ENCODE measurements around the gene SNRPD3.

The SNRPD3 gene

GRCh38 chr22:24584871-24585411 is 29.1 kb downstream of the SNRPD3 start:
- H3K27ac ChIP-seq: peak overlapping the region; percentile 36
- TF ChIP-seq ZFX (IDR thresholded peaks at IDR 0.05) (no peak), CTCF (conservative IDR thresholded peaks at IDR 0.05) (no peak)

- no peak for TF ChIP-seq CTCF (conservative IDR thresholded peaks at IDR 0.05)
- TF ChIP-seq ZFX (IDR thresholded peaks at IDR 0.05): no peak
- peak overlapping the region; percentile 36; the same call in 1 of the 2 replicates for H3K27ac ChIP-seq
These were observed 29.7 kb downstream of the SNRPD3 start for GRCh38 chr22:24585461-24585860.

- TF ChIP-seq CTCF (conservative IDR thresholded peaks at IDR 0.05) (no peak), ZFX (IDR thresholded peaks at IDR 0.05) (no peak)
- H3K27ac ChIP-seq: no peak overlapping the region
These were observed 30.2 kb downstream of the SNRPD3 start for GRCh38 chr22:24585927-24586546.

- H3K27ac ChIP-seq: no peak overlapping the region
- TF ChIP-seq CTCF (conservative IDR thresholded peaks at IDR 0.05) (no peak), ZFX (IDR thresholded peaks at IDR 0.05) (no peak)
These were observed 31.5 kb downstream of the SNRPD3 start for GRCh38 chr22:24587251-24587650.

GRCh38 chr22:24587948-24588347 is 32.1 kb downstream of the SNRPD3 start:
- TF ChIP-seq CTCF (conservative IDR thresholded peaks at IDR 0.05) (no peak), ZFX (IDR thresholded peaks at IDR 0.05) (no peak)
- no peak overlapping the region for H3K27ac ChIP-seq

- TF ChIP-seq ZFX (IDR thresholded peaks at IDR 0.05) (no peak), CTCF (conservative IDR thresholded peaks at IDR 0.05) (no peak)
- H3K27ac ChIP-seq: no peak overlapping the region
These were observed 32.6 kb downstream of the SNRPD3 start for GRCh38 chr22:24588381-24588756.

- H3K27ac ChIP-seq: no peak overlapping the region
- TF ChIP-seq CTCF (conservative IDR thresholded peaks at IDR 0.05) (no peak), ZFX (IDR thresholded peaks at IDR 0.05) (no peak)
These were observed 33.1 kb downstream of the SNRPD3 start for GRCh38 chr22:24588757-24589481.
